ENCODE data around the gene NDOR1.

Gene NDOR1

GRCh38 chr9:137189297-137190295 is 15.9 kb upstream of the NDOR1 start:
- peak overlapping the region; percentile 94 for H3K4me3 ChIP-seq (ENCODE audit: low read length)
- no peak for DNase-seq (ENCODE audit: low read depth)
- TF ChIP-seq CTCF (IDR thresholded peaks at IDR 0.05; ENCODE audit: insufficient read depth, low read depth, low read length, missing control alignments) = no peak

DNA sequence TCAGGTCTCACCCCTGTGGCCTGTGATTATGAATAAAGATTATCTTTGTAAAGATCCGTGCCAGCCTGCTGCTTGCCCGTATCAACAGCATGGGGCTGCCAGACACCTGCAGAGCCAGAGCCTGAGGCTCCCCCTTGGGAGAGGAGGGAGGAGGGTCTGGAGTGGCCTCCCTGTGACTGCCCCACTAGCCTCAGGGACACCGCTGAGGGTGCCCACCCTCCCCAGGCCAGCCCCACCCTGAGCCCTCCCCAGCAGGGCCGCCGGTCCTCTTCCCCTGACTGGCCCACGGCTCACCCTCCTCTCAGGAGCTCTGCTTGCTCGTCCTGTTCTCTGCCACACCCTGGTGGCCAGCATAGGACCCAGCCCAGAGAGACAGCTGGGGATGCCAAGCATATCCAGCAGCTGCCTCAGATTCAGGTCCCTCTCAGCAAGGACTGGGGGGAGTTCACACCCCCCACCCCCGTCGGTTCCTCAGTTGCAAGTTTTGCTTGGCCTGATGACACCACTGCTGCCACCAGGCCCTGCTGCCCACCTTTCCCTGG is 15.1 kb upstream of the NDOR1 start:
- H3K4me3 ChIP-seq (ENCODE audit: low read length) = no peak overlapping the region
- DNase-seq (ENCODE audit: low read depth) = peak; percentile 27
- peak; percentile 41 for TF ChIP-seq CTCF (IDR thresholded peaks at IDR 0.05; ENCODE audit: insufficient read depth, low read depth, low read length, missing control alignments)

- no peak overlapping the region for H3K4me3 ChIP-seq (ENCODE audit: low read length)
- no peak for TF ChIP-seq CTCF (IDR thresholded peaks at IDR 0.05; ENCODE audit: insufficient read depth, low read depth, low read length, missing control alignments)
- no peak for DNase-seq (ENCODE audit: low read depth)
These were observed 14.3 kb upstream of the NDOR1 start for GRCh38 chr9:137191245-137191644.

GRCh38 chr9:137191691-137192447 is 13.6 kb upstream of the NDOR1 start:
- no peak for TF ChIP-seq CTCF (IDR thresholded peaks at IDR 0.05; ENCODE audit: insufficient read depth, low read depth, low read length, missing control alignments)
- no peak for DNase-seq (ENCODE audit: low read depth)
- H3K4me3 ChIP-seq (ENCODE audit: low read length) = no peak overlapping the region

GRCh38 chr9:137192448-137192780 is 13.1 kb upstream of the NDOR1 start:
- no peak for DNase-seq (ENCODE audit: low read depth)
- no peak overlapping the region for H3K4me3 ChIP-seq (ENCODE audit: low read length)
- TF ChIP-seq CTCF (IDR thresholded peaks at IDR 0.05; ENCODE audit: insufficient read depth, low read depth, low read length, missing control alignments) = no peak

GRCh38 chr9:137192859-137193258 is 12.6 kb upstream of the NDOR1 start:
- DNase-seq (ENCODE audit: low read depth) = no peak
- no peak overlapping the region for H3K4me3 ChIP-seq (ENCODE audit: low read length)
- TF ChIP-seq CTCF (IDR thresholded peaks at IDR 0.05; ENCODE audit: insufficient read depth, low read depth, low read length, missing control alignments) = no peak

Measured in epithelial cell of esophagus (primary cell).